H1 (cell line): ENCODE data around the gene MCFD2. TPM values are rescaled to one million over a fixed set of nuclear protein-coding genes. Genes with fewer than 3 reads are reported as not detected.

Experiments used
- CTCF ChIA-PET: fragments of 300-600 bp; sonication (Branson Sonifier 250); formaldehyde crosslinking; loops from one replicate; lab custom pipeline; 2021; ENCODE audit not compliant: partially characterized antibody; lab: Charles Lee
- POLR2A ChIA-PET: fragments of 300-600 bp; sonication (Branson Sonifier 250); formaldehyde crosslinking; loops from one replicate; lab custom pipeline; 2021; ENCODE audit warnings: inconsistent platforms; ENCODE audit not compliant: partially characterized antibody; lab: Charles Lee
- DNase-seq, 2 experiments: peaks; one replicate each; pipeline versions ENCODE4 v3.0.0 to v3.0.0-alpha.2; 2010 to 2022; ENCODE audit warnings: low spot score in 2 of 2, low read depth in 1 of 2, mixed read lengths in 1 of 2
- FAIRE-seq: peaks from 2 replicates; lab custom pipeline; 2011; peaks lifted over from hg19 to GRCh38; lab: Jason Lieb, UNC
- H2AFZ ChIP-seq: 2 replicates; pipeline ENCODE4 v1.8.1; 2012; ENCODE audit warnings: low read length, inconsistent platforms
- H2AK5ac ChIP-seq: 2 replicates; pipeline ENCODE4 v1.6.1; 2013; ENCODE audit warnings: low read depth, low read length
- H2BK120ac ChIP-seq: replicated peaks from 2 replicates; pipeline ENCODE3; 2013; ENCODE audit warnings: low read depth, low read length, inconsistent platforms
- H2BK12ac ChIP-seq: 2 replicates; pipeline ENCODE4 v1.6.1; 2013; ENCODE audit warnings: low read depth, low read length
- H2BK15ac ChIP-seq: 2 replicates; pipeline ENCODE4 v1.6.1; 2013; ENCODE audit warnings: low read length
- H2BK20ac ChIP-seq: 2 replicates; pipeline ENCODE4 v1.6.1; 2013; ENCODE audit warnings: low read length
- H2BK5ac ChIP-seq: 2 replicates; pipeline ENCODE4 v1.6.1; 2013; ENCODE audit warnings: low read depth, low read length
- H3K14ac ChIP-seq: 2 replicates; pipeline ENCODE4 v1.6.1; 2013; ENCODE audit warnings: inconsistent platforms; ENCODE audit not compliant: insufficient read length
- H3K18ac ChIP-seq: 2 replicates; pipeline ENCODE4 v1.6.1; 2013; ENCODE audit warnings: low read length; ENCODE audit errors: extremely low read depth
- H3K23ac ChIP-seq: 2 replicates; pipeline ENCODE4 v1.6.1; 2013; ENCODE audit warnings: inconsistent platforms; ENCODE audit not compliant: insufficient read length
- H3K23me2 ChIP-seq: 2 replicates; pipeline ENCODE4 v1.6.1; 2013; ENCODE audit warnings: low read depth, low read length
- H3K27ac ChIP-seq: 2 replicates; pipeline ENCODE4 v1.6.1; 2011; ENCODE audit warnings: low read depth, low read length, inconsistent platforms
- H3K27me3 ChIP-seq, 4 experiments: replicated peaks in 1 of 4; 1 replicate in 1 of 4; 2 replicates in 3 of 4; pipeline versions ENCODE4 v1.6.1 to v1.8.1; 2011 to 2013; ENCODE audit warnings: low read length in 3 of 4, mild to moderate bottlenecking in 3 of 4, inconsistent platforms in 2 of 4, mixed read lengths in 2 of 4, moderate library complexity in 1 of 4; ENCODE audit not compliant: control insufficient read depth in 3 of 4, insufficient read depth in 3 of 4; ENCODE audit errors: extremely low read depth in 1 of 4
- H3K36me3 ChIP-seq, 4 experiments: 2 replicates each; pipeline versions ENCODE4 v1.6.1 to v1.8.1; 2011 to 2013; ENCODE audit warnings: mild to moderate bottlenecking in 4 of 4, low read length in 3 of 4, moderate library complexity in 2 of 4, control low read depth in 1 of 4, inconsistent platforms in 1 of 4; ENCODE audit not compliant: insufficient read depth in 4 of 4, control insufficient read depth in 2 of 4
- H3K4ac ChIP-seq: replicated peaks from 2 replicates; pipeline ENCODE3; 2013; ENCODE audit warnings: low read length, low read depth, mixed read lengths, inconsistent platforms; ENCODE audit not compliant: insufficient read length
- H3K4me1 ChIP-seq, 4 experiments: replicated peaks in 1 of 4; 1 replicate in 1 of 4; 2 replicates in 3 of 4; pipeline versions ENCODE4 v1.6.1 to v1.8.1; 2011 to 2013; ENCODE audit warnings: low read length in 3 of 4, inconsistent platforms in 2 of 4, mixed read lengths in 1 of 4; ENCODE audit not compliant: insufficient read depth in 4 of 4, control insufficient read depth in 3 of 4
- H3K4me2 ChIP-seq, 2 experiments: 2 replicates each; pipeline versions ENCODE4 v1.6.1 to v1.8.1; 2011 to 2013; ENCODE audit warnings: low read depth in 2 of 2, low read length in 2 of 2, control low read depth in 1 of 2, inconsistent platforms in 1 of 2, mild to moderate bottlenecking in 1 of 2; ENCODE audit not compliant: insufficient read depth in 1 of 2
- H3K4me3 ChIP-seq, 4 experiments: fragments of 200-600, 300-600 bp in 1 of 4; sonication (generic), shearing (Covaris generic), sonication (Bioruptor Twin) in 1 of 4; 2 replicates each; pipeline versions ENCODE4 v1.5.1 to v1.8.1; 2011 to 2016; ENCODE audit warnings: low read length in 4 of 4, low read depth in 3 of 4, control low read depth in 2 of 4, inconsistent platforms in 2 of 4, mild to moderate bottlenecking in 2 of 4, mixed read lengths in 1 of 4, moderate library complexity in 1 of 4; ENCODE audit not compliant: insufficient read depth in 2 of 4; ENCODE audit errors: extremely low read depth in 1 of 4
- H3K56ac ChIP-seq: replicated peaks from 2 replicates; pipeline ENCODE3; 2013; ENCODE audit warnings: low read depth, mild to moderate bottlenecking, mixed read lengths, low read length, inconsistent platforms; ENCODE audit not compliant: insufficient read length
- H3K79me1 ChIP-seq: 2 replicates; pipeline ENCODE4 v1.6.1; 2013; ENCODE audit warnings: low read depth, low read length, control low read depth
- H3K79me2 ChIP-seq, 2 experiments: 2 replicates each; pipeline versions ENCODE4 v1.6.1 to v1.8.1; 2012 to 2013; ENCODE audit warnings: low read length in 2 of 2, mild to moderate bottlenecking in 2 of 2, inconsistent platforms in 1 of 2; ENCODE audit not compliant: insufficient read depth in 2 of 2, control insufficient read depth in 1 of 2
- H3K9ac ChIP-seq, 4 experiments: replicated peaks in 1 of 4; 1 replicate in 1 of 4; 2 replicates in 3 of 4; pipeline versions ENCODE4 v1.6.1 to v1.8.1; 2011 to 2013; ENCODE audit warnings: low read depth in 3 of 4, low read length in 3 of 4, control low read depth in 2 of 4, mild to moderate bottlenecking in 2 of 4, moderate library complexity in 2 of 4, inconsistent platforms in 1 of 4; ENCODE audit errors: extremely low read depth in 1 of 4
- H3K9me3 ChIP-seq, 2 experiments: 2 replicates each; pipeline versions ENCODE4 v1.6.1 to v1.8.1; 2012 to 2013; ENCODE audit warnings: mild to moderate bottlenecking in 2 of 2, moderate library complexity in 2 of 2, control low read depth in 1 of 2, inconsistent platforms in 1 of 2, low read depth in 1 of 2, low read length in 1 of 2, mixed read lengths in 1 of 2; ENCODE audit not compliant: insufficient read depth in 2 of 2
- H4K20me1 ChIP-seq, 2 experiments: replicated peaks in 1 of 2; 2 replicates each; pipeline versions ENCODE3 to v1.8.1; 2011 to 2013; ENCODE audit warnings: inconsistent platforms in 2 of 2, low read length in 2 of 2, mild to moderate bottlenecking in 1 of 2; ENCODE audit not compliant: insufficient read depth in 2 of 2, control insufficient read depth in 1 of 2
- H4K5ac ChIP-seq: 2 replicates; pipeline ENCODE4 v1.6.1; 2013; ENCODE audit warnings: low read length, low read depth, mixed read lengths, inconsistent platforms; ENCODE audit not compliant: insufficient read length
- H4K8ac ChIP-seq: 2 replicates; pipeline ENCODE4 v1.8.0; 2013; ENCODE audit warnings: mild to moderate bottlenecking, moderate library complexity, low read length, inconsistent platforms; ENCODE audit not compliant: insufficient read depth; ENCODE audit errors: extremely low read depth
- H4K91ac ChIP-seq: replicated peaks from 2 replicates; pipeline ENCODE3; 2013; ENCODE audit warnings: low read length, mixed read lengths, inconsistent platforms; ENCODE audit not compliant: insufficient read length
- ATF2 ChIP-seq: IDR thresholded peaks from 2 replicates; pipeline ENCODE4 v1.6.1; 2012; ENCODE audit warnings: low read length, inconsistent platforms
- CBX8 ChIP-seq: fragments of 300-800, 300-1000 bp; sonication (generic); IDR thresholded peaks from 2 replicates; pipeline ENCODE4 v1.7.1; 2016; ENCODE audit warnings: low read depth, low read length, borderline replicate concordance
- GTF2F1 ChIP-seq: IDR thresholded peaks from 2 replicates; pipeline ENCODE4 v1.6.1; 2012; ENCODE audit warnings: low read depth, low read length, improper control_type of control experiment, borderline replicate concordance
- JUN ChIP-seq: IDR thresholded peaks from 2 replicates; pipeline ENCODE4 v1.6.1; 2011; ENCODE audit warnings: low read depth, mild to moderate bottlenecking, improper control_type of control experiment, low read length
- RNF2 ChIP-seq: fragments of 200-900, 300-1000 bp; sonication (generic); IDR thresholded peaks from 2 replicates; pipeline ENCODE4 v1.7.1; 2016; ENCODE audit warnings: borderline replicate concordance, low read depth, mild to moderate bottlenecking, antibody characterized with exemption, low read length; ENCODE audit not compliant: poor library complexity, severe bottlenecking; ENCODE audit errors: missing control alignments
- TCF12 ChIP-seq: IDR thresholded peaks from 2 replicates; pipeline ENCODE4 v1.6.1; 2011; ENCODE audit warnings: low read depth, mild to moderate bottlenecking, low read length
- WGBS, 2 experiments: shearing (Covaris generic) in 1 of 2; methylation state at CpG; one replicate each; pipeline versions ENCODE4 v1.1.6 to v1.1.7; 2013 to 2015; ENCODE audit warnings: low lambda C conversion rate in 2 of 2, mixed read lengths in 2 of 2, inconsistent platforms in 1 of 2, low coverage in 1 of 2, missing lambda C conversion rate in 1 of 2; ENCODE audit not compliant: insufficient replicate concordance in 2 of 2, insufficient coverage in 1 of 2, insufficient read length in 1 of 2; ENCODE audit errors: extremely low coverage in 1 of 2, missing lambda C conversion rate in 1 of 2; 5-methylcytosine and 5-hydroxymethylcytosine counted together
- polyA plus RNA-seq, 7 experiments: library from polyadenylated mRNA; depleted of rRNA in 3 of 7; stranded (reverse) in 5 of 7; unstranded in 2 of 7; fragments of >200 nt in 5 of 7; fragments of 200-250 nt in 2 of 7; gene quantifications; 1 replicate in 5 of 7; 2 replicates in 1 of 7; 4 replicates in 1 of 7; pipeline versions ENCODE4 v1.2.1 to v1.2.3, GENCODE V29; 2011 to 2013; ENCODE audit warnings: missing spikeins in 2 of 7, mixed read lengths in 2 of 7
- total RNA-seq: library from RNA; stranded (reverse); fragmentation: NEBNext Ultra II Directional; extraction: Animal tissue kit (Norgen Biotek cat#: 25700); gene quantifications from 2 replicates; pipeline ENCODE4 v1.2.1, GENCODE V29; 2021

Gene MCFD2
- total and polyA plus RNA-seq, 2 of the 8 experiments (the other 6 are each of a cell fraction or from before 2014, with no cell fraction given), result 35.2 to 76.2 TPM

GRCh38 chr2:46909150-46909549 lies 6.5 kb downstream of the MCFD2 start:
- no peak overlapping the region for H3K27ac ChIP-seq
- no peaks in the 10 kb centered on the region for H3K23me2 ChIP-seq
- no peak overlapping the region for H3K18ac ChIP-seq
- H4K91ac ChIP-seq, result no peak overlapping the region
- peaks cover under 1 to 30% of the 10 kb centered on the region in 2 experiments; a peak in 3 of 4 replicates for H3K79me2 ChIP-seq
- H3K4me3 ChIP-seq, result no peak overlapping the region
- peaks cover 6 to 40% (median 33%) of the 10 kb centered on the region in 4 experiments for H3K36me3 ChIP-seq
- H4K20me1 ChIP-seq, result peaks cover 5 to 11% of the 10 kb centered on the region in 2 experiments
- H2BK15ac ChIP-seq, result no peak overlapping the region
- no peak overlapping the region for H2BK120ac ChIP-seq
- H3K9me3 ChIP-seq, result no peaks in the 10 kb centered on the region
- TF ChIP-seq ATF2 (no peak), RNF2 (no peak), CBX8 (no peak), TCF12 (no peak), GTF2F1 (no peak), JUN (no peak)
- no peaks in the 10 kb centered on the region for H3K27me3 ChIP-seq
- no peak overlapping the region for H4K8ac ChIP-seq
- H3K4me1 ChIP-seq, result peaks cover 0 to 4% (median 1%) of the 10 kb centered on the region in 4 experiments; a peak in 2 of 7 replicates
- no peak overlapping the region for H3K4me2 ChIP-seq
- peaks cover 13% of the 10 kb centered on the region for H3K79me1 ChIP-seq
- H4K5ac ChIP-seq, result no peak overlapping the region
- H3K4ac ChIP-seq, result no peak overlapping the region
- ChIA-PET POLR2A (no interaction called here), CTCF (interaction anchor here (1.0 to 2.7 kb wide), 5 partner anchors 9 to 426 kb away, joined by 3 to 5 read pairs (median 4); no protein-coding TSS in a partner anchor)
- H2BK20ac ChIP-seq, result no peak overlapping the region
- no peak overlapping the region for H2BK5ac ChIP-seq
- no peak overlapping the region for H3K9ac ChIP-seq
- WGBS, 2 experiments, result 89% methylated on average over 4 of the region's 4 CpGs; no CpG with 5 or more reads in 1 of the 2 experiments
- no peak for DNase-seq
- no peak overlapping the region for H3K23ac ChIP-seq
- H3K56ac ChIP-seq, result no peak overlapping the region
- H2AFZ ChIP-seq, result no peak overlapping the region
- no peak overlapping the region for H3K14ac ChIP-seq
- no peak overlapping the region for H2BK12ac ChIP-seq
- H2AK5ac ChIP-seq, result no peak overlapping the region
- no peak for FAIRE-seq
